Trophoblast cell (in vitro differentiated cells and primary cell): ENCODE data around the gene CEP162. TPM values are rescaled to one million over a fixed set of nuclear protein-coding genes. Genes with fewer than 3 reads are reported as not detected.

Source experiments
- DNase-seq, 2 donors: peaks; one replicate each; pipeline ENCODE4 v3.0.0-alpha.2; 2016
- H2AFZ ChIP-seq: 2 replicates; pipeline ENCODE4 v1.6.1; 2013; ENCODE audit warnings: low read length, moderate library complexity, mild to moderate bottlenecking; ENCODE audit not compliant: insufficient read depth, poor library complexity
- H2AK5ac ChIP-seq: 2 replicates; pipeline ENCODE4 v1.6.1; 2013; ENCODE audit warnings: mild to moderate bottlenecking, low read length
- H2BK120ac ChIP-seq: 2 replicates; pipeline ENCODE4 v1.6.1; 2013; ENCODE audit warnings: low read length, mild to moderate bottlenecking, moderate library complexity; ENCODE audit not compliant: insufficient read depth, poor library complexity
- H2BK12ac ChIP-seq: 2 replicates; pipeline ENCODE4 v1.6.1; 2013; ENCODE audit warnings: mild to moderate bottlenecking, low read length, moderate library complexity
- H2BK5ac ChIP-seq: 2 replicates; pipeline ENCODE4 v1.6.1; 2013; ENCODE audit warnings: low read length, low read depth, moderate library complexity, mild to moderate bottlenecking; ENCODE audit not compliant: poor library complexity
- H3K14ac ChIP-seq: 2 replicates; pipeline ENCODE4 v1.6.1; 2013; ENCODE audit warnings: mild to moderate bottlenecking, low read length
- H3K18ac ChIP-seq: 2 replicates; pipeline ENCODE4 v1.6.1; 2013; ENCODE audit warnings: mild to moderate bottlenecking, low read length
- H3K23ac ChIP-seq: 2 replicates; pipeline ENCODE4 v1.6.1; 2013; ENCODE audit warnings: low read length
- H3K27ac ChIP-seq: 2 replicates; pipeline ENCODE4 v1.5.1; 2013; ENCODE audit warnings: low read depth, mild to moderate bottlenecking, inconsistent platforms, low read length, moderate library complexity
- H3K27me3 ChIP-seq: 2 replicates; pipeline ENCODE4 v1.6.1; 2013; ENCODE audit warnings: inconsistent platforms, mild to moderate bottlenecking, low read length, moderate library complexity; ENCODE audit not compliant: insufficient read depth
- H3K36me3 ChIP-seq, 2 experiments: 1 replicate in 1 of 2; 2 replicates in 1 of 2; pipeline ENCODE4 v1.6.1; 2013; ENCODE audit warnings: low read length in 2 of 2, mild to moderate bottlenecking in 2 of 2, moderate library complexity in 1 of 2; ENCODE audit not compliant: insufficient read depth in 2 of 2, control insufficient read depth in 1 of 2
- H3K4ac ChIP-seq: 2 replicates; pipeline ENCODE4 v1.6.1; 2013; ENCODE audit warnings: low read depth, mild to moderate bottlenecking, low read length, moderate library complexity
- H3K4me1 ChIP-seq, 2 experiments: 1 replicate in 1 of 2; 2 replicates in 1 of 2; pipeline ENCODE4 v1.6.1; 2013; ENCODE audit warnings: low read length in 2 of 2, mild to moderate bottlenecking in 2 of 2, moderate library complexity in 1 of 2; ENCODE audit not compliant: insufficient read depth in 2 of 2, control insufficient read depth in 1 of 2
- H3K4me2 ChIP-seq: 2 replicates; pipeline ENCODE4 v1.6.1; 2013; ENCODE audit warnings: inconsistent platforms, mild to moderate bottlenecking, low read length, moderate library complexity
- H3K4me3 ChIP-seq: 2 replicates; pipeline ENCODE4 v1.5.1; 2013; ENCODE audit warnings: mild to moderate bottlenecking, low read depth, low read length, inconsistent platforms
- H3K79me1 ChIP-seq: one replicate; pipeline ENCODE4 v1.6.1; 2013; ENCODE audit warnings: low read length
- H3K79me2 ChIP-seq: 2 replicates; pipeline ENCODE4 v1.6.1; 2013; ENCODE audit warnings: low read length, mild to moderate bottlenecking; ENCODE audit not compliant: control insufficient read depth, insufficient read depth, poor library complexity
- H3K9ac ChIP-seq: 2 replicates; pipeline ENCODE4 v1.6.1; 2013; ENCODE audit warnings: mild to moderate bottlenecking, low read length
- H3K9me3 ChIP-seq: 2 replicates; pipeline ENCODE4 v1.6.1; 2013; ENCODE audit warnings: low read depth, mild to moderate bottlenecking, control low read depth, inconsistent platforms, low read length; ENCODE audit not compliant: insufficient read depth
- H4K12ac ChIP-seq: 2 replicates; pipeline ENCODE4 v1.6.1; 2013; ENCODE audit warnings: low read depth, mild to moderate bottlenecking, low read length, moderate library complexity
- H4K8ac ChIP-seq: 2 replicates; pipeline ENCODE4 v1.6.1; 2013; ENCODE audit warnings: low read depth, mild to moderate bottlenecking, low read length, moderate library complexity
- H4K91ac ChIP-seq: one replicate; pipeline ENCODE4 v1.6.1; 2013; ENCODE audit warnings: low read depth, mild to moderate bottlenecking, low read length, moderate library complexity
- WGBS: extraction: QIAGEN DNeasy Blood & Tissue Kit; methylation state at CpG from one replicate; pipeline ENCODE4 v1.1.7; 2013; ENCODE audit warnings: missing lambda C conversion rate; ENCODE audit not compliant: insufficient read length, insufficient coverage; ENCODE audit errors: extremely low coverage; 5-methylcytosine and 5-hydroxymethylcytosine counted together
- polyA plus RNA-seq: library from polyadenylated mRNA; stranded (reverse); fragments of 200-250 nt; gene quantifications from 2 replicates; pipeline ENCODE4 v1.2.3, GENCODE V29; 2013

Gene CEP162
- polyA plus RNA-seq, result 4.7 and 5.1 TPM in 2 replicates

DNA sequence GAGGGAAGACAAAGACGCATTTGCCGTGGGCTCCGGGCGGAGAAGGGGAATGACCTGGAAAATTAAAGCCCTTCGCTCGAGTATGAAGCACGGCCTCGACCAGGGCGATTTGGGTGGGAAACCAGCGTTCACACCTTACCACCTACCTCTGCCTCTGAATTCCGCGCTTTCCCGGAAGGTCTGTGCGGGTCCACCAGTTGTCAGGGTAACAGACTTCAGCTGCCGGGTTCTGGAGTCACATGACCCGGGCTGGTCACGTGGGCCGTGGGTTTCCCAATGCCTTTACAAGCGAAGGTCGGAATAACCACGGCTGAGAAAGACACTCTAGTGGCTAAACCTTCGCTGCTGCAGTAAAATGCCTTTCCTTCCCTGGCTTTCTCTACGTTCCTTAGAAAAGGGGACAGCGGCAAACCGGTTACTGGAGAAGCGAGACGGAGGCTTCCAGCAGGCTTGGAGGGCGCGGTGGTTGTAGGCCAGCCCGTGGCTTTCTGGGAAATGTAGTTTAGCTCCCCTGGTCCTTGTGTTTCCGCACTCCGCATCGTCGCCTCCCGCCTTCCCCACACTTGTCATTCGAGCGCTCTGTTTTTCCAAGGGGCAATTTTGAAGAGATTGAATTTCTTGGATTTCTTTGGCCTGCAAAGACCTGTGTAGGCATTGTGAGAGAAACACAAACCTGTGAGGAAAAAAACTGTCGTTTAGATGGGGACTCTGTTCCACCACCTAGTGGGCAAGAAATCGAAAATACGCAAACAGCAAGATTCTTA, at the start of gene CEP162:
Gene CEP162, minus strand, starts transcription at position 210 of the 764 bp plus-strand sequence. CDS start 1,250 bp downstream, outside the sequence.
- no peaks in the 10 kb centered on the region for H3K9me3 ChIP-seq
- peak within 1 kb of the TSS; percentile 80 for H3K4me3 ChIP-seq
- peak within 1 kb of the TSS; percentile 66 for H4K91ac ChIP-seq
- peak within 1 kb of the TSS; percentile 77 for H3K4ac ChIP-seq
- peak within 1 kb of the TSS; percentile 54 for H3K14ac ChIP-seq
- no CpG with 5 or more reads among the region's 40 CpGs for WGBS
- peaks cover 0 to 2% of the 10 kb centered on the region in 2 experiments for H3K4me1 ChIP-seq
- H3K27me3 ChIP-seq, result no peaks in the 10 kb centered on the region
- no peak within 1 kb of the TSS for H3K27ac ChIP-seq
- no peak within 1 kb of the TSS for H2AK5ac ChIP-seq
- peak within 1 kb of the TSS; percentile 81 for H3K4me2 ChIP-seq
- H3K79me2 ChIP-seq, result peaks cover 5% of the 10 kb centered on the region
- H3K9ac ChIP-seq, result peak within 1 kb of the TSS; percentile 42
- no peak within 1 kb of the TSS for H3K23ac ChIP-seq
- peak within 1 kb of the TSS; percentile 65 for H3K18ac ChIP-seq
- peak; percentile 89 to 94 for DNase-seq
- H3K36me3 ChIP-seq, result no peaks in the 10 kb centered on the region
- H2BK120ac ChIP-seq, result peak within 1 kb of the TSS; percentile 10
- peaks cover 4% of the 10 kb centered on the region for H3K79me1 ChIP-seq
- peak within 1 kb of the TSS; percentile 70 for H4K12ac ChIP-seq
- peak within 1 kb of the TSS; percentile 73 for H2BK5ac ChIP-seq
- no peak within 1 kb of the TSS for H2BK12ac ChIP-seq
- H2AFZ ChIP-seq, result peak within 1 kb of the TSS; percentile 89
- H4K8ac ChIP-seq, result peak within 1 kb of the TSS; percentile 88

GRCh38 chr6:84274856-84275255, 47.4 kb upstream of the CEP162 start:
- Histone ChIP-seq H3K4ac (no peak overlapping the region), H4K8ac (no peak overlapping the region), H3K27ac (no peak overlapping the region), H2BK5ac (no peak overlapping the region), H3K27me3 (no peaks in the 10 kb centered on the region), H2BK120ac (no peak overlapping the region), H3K4me3 (no peak overlapping the region), H3K9ac (no peak overlapping the region), H2BK12ac (no peak overlapping the region), H3K18ac (no peak overlapping the region), H3K9me3 (no peaks in the 10 kb centered on the region), H4K91ac (no peak overlapping the region), H3K14ac (no peak overlapping the region), H3K36me3 (no peaks in the 10 kb centered on the region), H3K23ac (no peak overlapping the region), H4K12ac (no peak overlapping the region), H3K79me1 (no peaks in the 10 kb centered on the region), H3K4me2 (no peak overlapping the region), H3K4me1 (no peaks in the 10 kb centered on the region), H2AK5ac (no peak overlapping the region), H3K79me2 (no peaks in the 10 kb centered on the region), H2AFZ (no peak overlapping the region)
- no CpG with 5 or more reads among the region's 2 CpGs for WGBS
- no peak for DNase-seq

DNA sequence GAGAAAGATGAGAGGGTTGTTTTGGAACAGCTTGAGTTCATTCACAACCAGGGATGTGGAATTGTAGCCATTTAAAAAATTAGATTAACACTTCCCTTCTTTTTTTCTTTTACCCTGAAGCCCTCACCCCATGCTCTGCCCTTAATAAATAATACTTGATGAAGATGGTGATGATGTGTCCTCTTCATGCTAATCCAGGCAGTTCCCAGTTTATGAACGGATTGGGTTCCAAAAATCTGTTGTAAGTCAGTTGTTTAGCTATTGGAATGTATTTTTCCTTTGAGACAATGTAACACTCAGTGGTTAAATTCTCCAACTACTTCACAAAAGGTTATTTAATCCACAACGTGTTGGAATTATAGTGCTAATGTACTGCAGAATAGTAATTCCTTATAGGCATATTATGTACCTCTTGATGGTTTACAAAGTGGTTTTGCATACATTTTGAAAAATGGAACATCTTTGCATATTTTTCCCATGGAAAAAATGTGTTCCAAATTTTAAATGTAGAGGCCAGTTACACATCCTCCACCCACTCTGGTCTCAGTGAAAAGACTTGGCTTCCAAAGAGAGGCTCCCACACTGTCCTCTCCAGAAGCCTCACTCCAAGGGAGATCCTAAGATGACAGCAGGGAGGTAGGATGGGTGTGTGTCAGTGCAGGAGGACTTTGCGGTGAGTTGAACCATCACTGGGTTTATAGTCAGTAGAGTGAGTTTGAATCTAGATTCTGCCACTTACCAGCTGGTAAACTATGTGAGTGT, 45.8 kb upstream of the CEP162 start:
- Histone ChIP-seq H2BK5ac (no peak overlapping the region), H3K18ac (no peak overlapping the region), H3K14ac (no peak overlapping the region), H3K4me2 (no peak overlapping the region), H3K4me3 (no peak overlapping the region), H3K79me1 (no peaks in the 10 kb centered on the region), H2BK120ac (no peak overlapping the region), H3K79me2 (no peaks in the 10 kb centered on the region), H4K91ac (no peak overlapping the region), H3K4me1 (no peaks in the 10 kb centered on the region), H2AK5ac (no peak overlapping the region), H3K36me3 (no peaks in the 10 kb centered on the region), H4K12ac (no peak overlapping the region), H2AFZ (no peak overlapping the region), H3K4ac (no peak overlapping the region), H3K9me3 (no peaks in the 10 kb centered on the region), H3K27me3 (no peaks in the 10 kb centered on the region), H3K9ac (no peak overlapping the region), H3K27ac (no peak overlapping the region), H2BK12ac (no peak overlapping the region), H4K8ac (no peak overlapping the region), H3K23ac (no peak overlapping the region)
- no CpG with 5 or more reads among the region's 3 CpGs for WGBS
- DNase-seq, result no peak

GRCh38 chr6:84272298-84272697, 44.9 kb upstream of the CEP162 start:
- H3K27me3 ChIP-seq, result no peaks in the 10 kb centered on the region
- no peaks in the 10 kb centered on the region for H3K4me1 ChIP-seq
- H3K79me2 ChIP-seq, result no peaks in the 10 kb centered on the region
- no peak overlapping the region for H4K12ac ChIP-seq
- no peak overlapping the region for H4K8ac ChIP-seq
- no peak overlapping the region for H3K18ac ChIP-seq
- no peak overlapping the region for H3K14ac ChIP-seq
- no CpG with 5 or more reads among the region's 1 CpG for WGBS
- no peak overlapping the region for H2BK120ac ChIP-seq
- H3K27ac ChIP-seq, result no peak overlapping the region
- H3K4me3 ChIP-seq, result no peak overlapping the region
- no peak overlapping the region for H3K4me2 ChIP-seq
- H3K79me1 ChIP-seq, result no peaks in the 10 kb centered on the region
- H2BK12ac ChIP-seq, result no peak overlapping the region
- no peak overlapping the region for H2AFZ ChIP-seq
- H3K9me3 ChIP-seq, result no peaks in the 10 kb centered on the region
- DNase-seq, result no peak
- H3K36me3 ChIP-seq, result no peaks in the 10 kb centered on the region
- no peak overlapping the region for H3K4ac ChIP-seq
- no peak overlapping the region for H3K23ac ChIP-seq
- H4K91ac ChIP-seq, result no peak overlapping the region
- no peak overlapping the region for H2AK5ac ChIP-seq
- no peak overlapping the region for H2BK5ac ChIP-seq
- no peak overlapping the region for H3K9ac ChIP-seq
